GM18498 (cell line): ENCODE measurements around the gene PIK3C2A.
"Not testable (repeated sequence)": the region's sequence is repeated elsewhere in the genome, so short reads cannot be mapped to it uniquely, and the experiment has no call there.

Source experiments
- ATAC-seq: cut with Tn5 transposase; IDR thresholded peaks from one replicate; pipeline ENCODE4 v1.9.1; 2021; ENCODE audit warnings: mild to moderate bottlenecking, moderate library complexity; ENCODE audit not compliant: unreplicated experiment

PIK3C2A gene, protein sequence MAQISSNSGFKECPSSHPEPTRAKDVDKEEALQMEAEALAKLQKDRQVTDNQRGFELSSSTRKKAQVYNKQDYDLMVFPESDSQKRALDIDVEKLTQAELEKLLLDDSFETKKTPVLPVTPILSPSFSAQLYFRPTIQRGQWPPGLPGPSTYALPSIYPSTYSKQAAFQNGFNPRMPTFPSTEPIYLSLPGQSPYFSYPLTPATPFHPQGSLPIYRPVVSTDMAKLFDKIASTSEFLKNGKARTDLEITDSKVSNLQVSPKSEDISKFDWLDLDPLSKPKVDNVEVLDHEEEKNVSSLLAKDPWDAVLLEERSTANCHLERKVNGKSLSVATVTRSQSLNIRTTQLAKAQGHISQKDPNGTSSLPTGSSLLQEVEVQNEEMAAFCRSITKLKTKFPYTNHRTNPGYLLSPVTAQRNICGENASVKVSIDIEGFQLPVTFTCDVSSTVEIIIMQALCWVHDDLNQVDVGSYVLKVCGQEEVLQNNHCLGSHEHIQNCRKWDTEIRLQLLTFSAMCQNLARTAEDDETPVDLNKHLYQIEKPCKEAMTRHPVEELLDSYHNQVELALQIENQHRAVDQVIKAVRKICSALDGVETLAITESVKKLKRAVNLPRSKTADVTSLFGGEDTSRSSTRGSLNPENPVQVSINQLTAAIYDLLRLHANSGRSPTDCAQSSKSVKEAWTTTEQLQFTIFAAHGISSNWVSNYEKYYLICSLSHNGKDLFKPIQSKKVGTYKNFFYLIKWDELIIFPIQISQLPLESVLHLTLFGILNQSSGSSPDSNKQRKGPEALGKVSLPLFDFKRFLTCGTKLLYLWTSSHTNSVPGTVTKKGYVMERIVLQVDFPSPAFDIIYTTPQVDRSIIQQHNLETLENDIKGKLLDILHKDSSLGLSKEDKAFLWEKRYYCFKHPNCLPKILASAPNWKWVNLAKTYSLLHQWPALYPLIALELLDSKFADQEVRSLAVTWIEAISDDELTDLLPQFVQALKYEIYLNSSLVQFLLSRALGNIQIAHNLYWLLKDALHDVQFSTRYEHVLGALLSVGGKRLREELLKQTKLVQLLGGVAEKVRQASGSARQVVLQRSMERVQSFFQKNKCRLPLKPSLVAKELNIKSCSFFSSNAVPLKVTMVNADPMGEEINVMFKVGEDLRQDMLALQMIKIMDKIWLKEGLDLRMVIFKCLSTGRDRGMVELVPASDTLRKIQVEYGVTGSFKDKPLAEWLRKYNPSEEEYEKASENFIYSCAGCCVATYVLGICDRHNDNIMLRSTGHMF (N-terminal part only)

DNA sequence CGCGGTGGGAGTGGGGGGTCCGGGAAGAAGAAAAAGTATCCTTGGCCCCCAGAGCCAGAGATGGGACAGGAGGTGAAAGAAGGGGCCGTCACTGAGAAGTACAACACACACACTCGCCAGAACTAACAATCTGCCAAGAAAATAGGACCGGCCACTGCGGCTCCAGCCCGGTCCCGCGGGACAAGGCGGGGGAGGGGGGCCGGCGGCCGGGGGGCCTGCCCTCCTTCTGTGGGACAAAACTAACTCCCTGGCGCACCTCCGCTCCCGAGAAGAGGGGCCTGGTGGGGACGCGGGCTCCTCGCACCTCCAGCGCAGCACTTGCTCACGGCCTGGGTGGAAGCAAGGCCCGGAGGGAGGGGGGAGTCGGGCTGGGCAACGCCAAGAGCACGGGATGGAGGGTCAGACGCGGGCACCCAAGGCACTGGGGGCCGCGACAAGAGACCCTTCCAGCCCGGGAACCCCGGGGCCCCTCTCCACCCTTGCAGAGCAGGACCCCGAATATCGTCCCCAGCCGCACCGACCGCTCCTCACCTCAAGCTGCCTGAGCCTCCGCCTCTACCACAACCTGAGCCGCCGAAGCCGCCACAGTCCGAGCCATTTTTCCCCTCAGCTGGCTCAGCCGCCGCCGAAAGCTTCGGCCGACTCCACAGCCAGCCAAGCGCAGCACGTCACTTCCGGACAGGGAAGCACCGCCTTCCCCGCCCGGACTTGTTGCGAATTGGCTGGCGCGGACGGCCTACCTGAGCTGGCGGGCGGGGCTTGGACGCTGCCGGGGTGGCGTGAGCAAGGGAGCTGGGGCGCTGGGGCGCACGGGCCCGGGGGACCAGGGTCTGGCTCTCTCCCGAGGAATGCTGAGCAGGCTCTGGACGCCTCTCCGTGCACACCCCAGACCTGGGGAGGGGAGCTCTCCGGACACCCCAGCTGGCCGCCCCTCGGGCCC is at the start of gene PIK3C2A:
Gene PIK3C2A, minus strand, starts transcription at position 670 of the 940 bp plus-strand sequence. CDS start 38,245 bp downstream, outside the sequence.
- ATAC-seq: peak; percentile 98

DNA sequence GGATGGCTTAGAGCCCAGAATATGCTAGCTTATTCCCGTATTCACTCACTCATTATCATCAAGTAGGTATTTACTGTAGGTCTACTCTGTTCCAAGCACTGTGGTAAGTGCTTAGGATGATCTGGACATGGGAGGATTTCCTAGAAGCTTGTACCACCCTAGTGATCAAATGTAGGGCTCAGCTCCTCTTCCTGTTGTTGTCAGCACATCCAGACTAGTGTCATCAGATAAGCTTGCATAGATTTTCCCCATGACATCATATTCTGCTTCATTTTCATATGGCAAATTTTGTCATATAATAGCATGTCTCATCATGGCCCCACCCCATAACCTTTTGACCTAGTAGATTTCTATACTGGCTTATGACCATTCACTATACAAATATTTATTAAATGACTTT is 49.4 kb upstream of the PIK3C2A start:
- ATAC-seq: no peak

DNA sequence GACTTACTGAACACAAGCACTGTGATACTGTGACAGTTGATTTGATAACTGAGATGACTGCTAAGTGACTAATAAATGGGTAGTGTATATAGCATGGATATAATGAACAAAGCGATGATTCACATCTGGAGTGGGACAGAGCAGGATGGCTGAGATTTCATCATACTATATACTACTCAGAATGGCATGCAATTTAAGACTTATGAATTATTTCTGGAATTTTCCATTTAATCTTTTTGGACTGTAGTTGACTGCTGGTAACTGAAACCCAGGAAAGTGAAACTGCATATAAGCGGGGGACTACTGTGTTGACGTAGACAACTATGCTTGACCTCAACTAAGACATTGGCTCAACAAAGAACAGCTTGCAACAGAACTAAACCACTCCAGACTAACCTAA is 48.7 kb upstream of the PIK3C2A start:
- ATAC-seq: no peak

DNA sequence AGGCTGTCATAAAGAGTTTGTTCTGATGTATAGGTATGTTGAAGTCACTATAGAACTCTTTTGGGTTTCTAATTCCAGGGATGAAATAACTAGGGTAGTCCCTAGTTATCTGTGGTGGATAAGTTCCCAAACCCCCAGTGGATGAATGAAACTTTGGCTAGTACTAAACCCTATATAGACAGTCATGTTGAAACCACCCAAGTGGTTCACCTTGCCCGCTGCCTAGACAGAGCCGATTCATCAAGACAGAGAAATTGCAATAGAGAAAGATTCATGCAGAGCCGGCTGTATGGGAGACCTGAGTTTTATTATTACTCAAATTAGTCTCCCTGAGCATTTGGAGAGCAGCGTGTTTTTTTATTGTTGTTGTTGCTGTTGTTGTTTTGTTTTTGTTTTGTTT is 44.9 kb upstream of the PIK3C2A start:
- ATAC-seq: no peak

DNA sequence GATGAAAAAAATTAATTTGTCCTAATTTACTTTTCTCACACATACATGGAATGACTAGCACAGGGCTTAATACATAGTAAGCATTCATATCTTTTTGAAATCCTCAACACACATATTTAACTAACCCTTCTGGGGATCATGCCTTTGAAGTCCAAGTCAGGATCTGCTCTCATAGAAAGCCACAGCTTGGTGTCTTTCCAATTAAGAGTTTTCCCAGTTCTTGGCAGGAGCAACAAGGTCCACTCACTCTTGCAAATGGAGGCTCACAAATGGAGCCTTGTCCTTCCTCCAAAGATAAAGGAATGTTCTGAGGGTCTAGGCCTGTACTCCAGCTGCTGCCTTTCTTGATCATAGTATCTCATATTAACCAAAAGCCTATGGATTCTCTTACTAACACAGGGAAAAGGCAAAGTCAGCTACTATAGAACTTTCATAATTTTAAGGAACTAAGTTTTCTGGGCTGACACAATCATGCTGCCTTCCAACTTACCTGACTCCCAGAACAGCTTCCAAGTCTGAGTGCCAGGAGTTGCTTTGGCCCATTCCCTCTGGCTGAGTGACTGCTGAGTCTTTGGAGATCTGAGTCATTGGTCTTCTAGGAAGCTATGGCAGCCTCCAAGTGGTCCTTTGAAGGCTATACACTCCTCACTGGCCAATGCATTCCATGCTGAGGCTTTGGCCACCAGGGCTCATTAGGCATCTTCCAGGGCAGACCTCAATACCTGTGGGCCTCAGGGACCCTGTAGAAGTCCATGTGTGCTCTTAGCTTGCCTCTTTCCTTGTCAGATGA is 43.0 kb upstream of the PIK3C2A start:
- ATAC-seq: no peak

DNA sequence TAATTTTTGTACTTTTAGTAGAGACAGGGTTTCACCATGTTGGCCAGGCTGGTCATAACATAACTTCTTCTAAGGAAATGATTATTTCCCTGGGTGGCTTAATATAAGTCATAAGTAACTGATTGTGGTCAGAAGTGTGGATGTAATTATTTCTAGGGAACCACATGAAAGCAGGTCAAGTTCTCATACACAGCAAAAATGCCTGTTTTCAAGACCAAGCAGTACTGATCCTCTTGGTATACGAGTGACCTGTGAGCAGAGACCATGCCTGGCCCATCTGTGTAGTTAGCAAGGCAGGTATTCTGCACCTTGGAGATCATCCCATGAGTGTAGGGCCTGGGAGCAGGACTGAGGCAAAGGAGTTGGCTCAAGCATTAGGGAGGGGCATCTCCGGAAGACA is 36.3 kb upstream of the PIK3C2A start:
- ATAC-seq: peak; percentile 83

DNA sequence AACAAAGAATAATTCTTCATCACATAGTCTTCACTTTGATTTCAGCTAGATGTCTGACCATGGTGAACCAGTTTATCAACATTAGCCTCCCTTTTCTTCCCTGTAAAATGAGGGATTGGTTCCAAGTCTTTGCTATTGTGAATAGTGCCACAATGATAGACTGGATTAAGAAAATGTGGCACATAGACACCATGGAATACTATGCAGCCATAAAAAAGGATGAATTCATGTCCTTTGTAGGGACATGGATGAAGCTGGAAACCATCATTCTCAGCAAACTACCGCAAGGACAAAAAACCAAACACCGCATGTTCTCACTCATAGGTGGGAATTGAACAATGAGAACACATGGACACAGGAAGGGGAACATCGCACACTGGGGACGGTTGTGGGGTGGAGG is 35.2 kb upstream of the PIK3C2A start:
- ATAC-seq: not testable (repeated sequence)

DNA sequence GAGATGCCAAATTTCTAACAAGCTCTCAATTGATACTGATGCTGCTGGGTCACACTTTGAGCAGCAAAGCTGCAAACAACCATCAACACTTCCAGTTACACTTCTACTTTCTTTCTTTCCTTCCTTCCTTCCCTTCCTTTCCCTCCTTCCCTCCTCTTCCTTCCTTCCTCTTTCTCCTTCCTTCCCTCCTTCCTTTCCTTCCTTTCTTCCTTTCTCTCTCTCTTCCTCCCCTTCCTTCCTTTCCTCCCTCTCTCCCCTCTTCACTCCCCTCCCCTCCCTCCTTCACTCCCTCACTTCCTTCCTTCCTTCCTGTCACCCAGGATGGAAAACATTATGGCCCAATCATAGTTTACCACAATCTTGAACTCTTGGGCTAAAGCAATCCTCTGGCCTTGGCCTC is 33.0 kb upstream of the PIK3C2A start:
- ATAC-seq: no peak

DNA sequence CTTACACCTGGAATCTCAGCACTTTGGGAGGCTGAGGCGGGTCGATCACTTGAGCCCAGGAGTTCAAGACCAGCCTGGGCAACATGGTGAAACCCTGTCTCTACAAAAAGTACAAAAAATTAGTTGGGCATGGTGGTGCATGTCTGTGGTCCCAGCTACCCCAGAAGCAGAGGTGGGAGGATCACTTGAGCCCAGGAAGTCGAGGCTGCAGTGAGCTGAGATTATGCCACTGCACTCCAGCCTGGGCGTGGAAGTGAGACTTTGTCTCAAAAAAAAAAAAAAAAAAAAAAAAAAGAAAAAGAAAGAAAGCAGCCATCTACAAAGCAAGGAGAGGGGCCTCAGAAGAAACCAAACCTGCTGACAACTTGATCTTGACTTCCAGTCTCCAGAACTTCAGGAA is 32.1 kb upstream of the PIK3C2A start:
- not testable (repeated sequence) for ATAC-seq

DNA sequence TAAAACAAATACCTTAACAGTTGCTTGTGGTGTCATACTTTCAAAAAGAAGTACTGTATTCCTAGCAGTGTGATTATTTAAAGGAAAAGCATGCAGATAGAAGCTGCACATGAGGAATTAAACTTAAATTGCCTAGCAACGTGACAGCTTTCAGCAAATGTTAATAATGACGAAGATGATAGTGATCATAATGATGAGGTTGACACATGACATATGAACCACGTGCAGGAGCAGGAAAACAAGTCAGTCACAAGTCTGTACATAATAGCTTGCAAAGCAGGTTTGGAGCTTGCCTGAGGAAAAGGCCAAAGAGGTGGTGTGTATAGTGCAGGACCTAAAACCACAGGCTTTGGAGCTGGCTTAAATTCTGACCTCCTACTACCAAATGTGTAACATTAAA is 30.6 kb upstream of the PIK3C2A start:
- no peak for ATAC-seq

DNA sequence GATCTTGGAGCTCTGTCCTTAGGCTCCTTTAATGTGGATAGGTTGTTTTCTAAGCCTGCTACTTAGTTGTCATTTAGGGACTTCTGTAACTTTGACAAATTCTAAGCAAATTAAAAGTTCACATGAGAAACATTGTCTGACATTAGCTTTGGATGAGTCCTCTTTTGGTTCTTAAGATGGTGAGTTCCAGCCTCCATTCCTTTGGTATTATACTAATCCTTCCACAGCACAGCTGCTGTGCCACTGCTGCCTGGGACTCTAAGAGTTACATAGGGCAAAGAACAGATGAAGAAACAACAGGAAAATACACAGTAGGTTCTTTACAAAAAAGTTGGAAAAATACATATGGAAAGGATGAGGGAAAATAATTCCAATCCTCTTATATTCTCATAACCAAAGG is 25.3 kb upstream of the PIK3C2A start:
- ATAC-seq: no peak

DNA sequence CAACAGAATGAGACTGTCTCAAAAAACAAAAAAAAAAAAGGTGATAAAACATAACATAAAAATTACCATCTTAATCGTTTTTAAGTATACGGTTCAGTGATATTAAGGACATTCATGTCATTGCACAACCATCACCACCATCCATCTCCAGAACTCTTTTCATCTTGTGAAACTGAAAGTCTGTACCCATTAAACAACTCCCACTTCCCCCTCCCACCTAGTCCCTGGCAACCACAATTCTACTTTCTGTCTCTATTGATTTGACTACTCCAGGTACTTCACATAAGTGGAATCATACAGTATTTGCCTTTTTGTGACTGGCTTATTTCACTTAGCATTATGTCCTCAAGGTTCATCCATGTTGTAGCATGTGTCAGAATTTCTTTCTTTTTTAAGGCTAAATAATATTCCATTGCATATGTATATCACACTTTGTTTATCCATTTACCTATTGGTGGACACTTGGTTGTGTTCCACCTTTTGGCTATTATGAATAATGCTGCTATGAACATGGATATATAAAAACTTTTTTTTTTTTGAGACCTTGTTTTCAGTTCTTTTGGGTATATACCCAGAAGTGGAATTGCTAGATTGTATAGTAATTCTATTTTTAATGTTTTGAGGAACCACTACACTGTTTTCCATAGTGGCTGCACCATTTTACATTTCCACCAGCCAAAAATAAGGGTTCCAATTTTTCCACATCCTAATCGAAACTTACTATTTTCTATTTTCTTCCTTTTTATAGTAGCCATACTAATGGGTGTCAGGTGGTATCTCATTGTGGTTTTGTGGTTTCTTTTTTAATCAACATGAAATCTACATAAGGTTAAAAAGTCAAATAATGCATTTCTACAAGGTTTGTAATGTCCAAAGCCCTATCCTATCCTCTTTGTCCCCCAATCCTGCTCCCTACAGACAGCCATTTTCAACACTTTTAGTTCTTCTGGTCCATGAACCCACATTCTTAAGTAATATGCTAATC is 23.4 kb upstream of the PIK3C2A start:
- ATAC-seq: peak; percentile 94

DNA sequence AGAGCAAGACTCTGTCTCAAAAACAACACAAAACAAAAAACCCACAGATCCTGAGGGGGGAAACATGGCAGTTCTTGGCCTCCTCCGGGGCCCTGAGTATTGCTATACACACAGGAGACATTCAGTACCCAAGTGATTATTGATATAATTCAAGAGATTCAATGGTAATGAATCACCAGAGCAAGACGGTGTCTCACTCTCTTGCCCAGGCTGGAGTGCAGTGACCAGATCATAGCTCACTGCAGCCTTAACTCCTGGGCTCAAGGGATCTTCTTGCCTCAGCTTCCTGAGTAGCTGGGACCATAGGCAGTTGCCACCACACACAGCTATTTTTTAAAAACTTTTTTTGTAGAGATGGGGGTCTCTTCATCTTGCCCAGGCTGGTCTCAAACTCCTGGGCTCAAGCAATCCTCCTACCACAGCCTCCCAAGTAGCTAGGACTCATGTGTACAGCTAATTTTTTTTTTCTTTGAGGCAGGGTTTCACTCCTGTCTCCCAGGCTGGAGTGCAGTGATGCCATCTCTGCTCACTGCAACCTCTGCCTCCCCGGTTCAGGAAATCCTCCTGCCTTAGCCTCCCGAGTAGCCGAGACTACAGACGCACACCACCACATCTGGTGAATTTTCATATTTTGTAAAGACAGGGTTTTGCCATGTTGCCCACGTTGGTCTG is 21.8 kb upstream of the PIK3C2A start:
- no peak for ATAC-seq

DNA sequence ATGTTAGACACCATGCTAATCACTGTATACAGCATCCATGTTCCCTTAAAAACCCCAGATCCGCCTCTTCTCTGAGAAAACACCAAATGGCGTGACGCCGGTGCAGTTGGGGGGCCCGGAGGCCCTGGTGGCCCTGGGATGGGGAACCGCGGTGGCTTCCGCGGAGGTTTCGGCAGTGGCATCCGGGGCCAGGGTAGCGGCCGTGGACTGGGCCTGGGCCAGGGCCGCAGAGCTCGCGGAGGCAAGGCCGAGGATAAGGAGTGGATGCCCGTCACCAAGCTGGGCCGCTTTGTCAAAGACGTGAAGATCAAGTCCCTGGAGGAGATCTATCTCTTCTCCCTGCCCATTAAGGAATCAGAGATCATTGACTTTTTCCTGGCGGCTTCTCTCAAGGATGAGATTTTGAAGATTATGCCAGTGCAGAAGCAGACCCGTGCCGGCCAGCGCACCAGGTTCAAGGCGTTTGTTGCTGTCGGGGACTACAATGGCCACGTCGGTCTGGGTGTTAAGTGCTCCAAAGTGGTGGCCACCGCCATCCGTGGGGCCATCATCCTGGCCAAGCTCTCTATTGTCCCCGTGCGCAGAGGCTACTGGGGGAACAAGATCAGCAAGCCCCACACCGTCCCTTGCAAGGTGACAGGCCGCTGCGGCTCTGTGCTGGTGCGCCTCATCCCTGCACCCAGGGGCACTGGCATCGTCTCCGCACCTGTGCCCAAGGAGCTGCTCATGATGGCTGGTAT is 20.6 kb upstream of the PIK3C2A start:
- ATAC-seq: not testable (repeated sequence)

DNA sequence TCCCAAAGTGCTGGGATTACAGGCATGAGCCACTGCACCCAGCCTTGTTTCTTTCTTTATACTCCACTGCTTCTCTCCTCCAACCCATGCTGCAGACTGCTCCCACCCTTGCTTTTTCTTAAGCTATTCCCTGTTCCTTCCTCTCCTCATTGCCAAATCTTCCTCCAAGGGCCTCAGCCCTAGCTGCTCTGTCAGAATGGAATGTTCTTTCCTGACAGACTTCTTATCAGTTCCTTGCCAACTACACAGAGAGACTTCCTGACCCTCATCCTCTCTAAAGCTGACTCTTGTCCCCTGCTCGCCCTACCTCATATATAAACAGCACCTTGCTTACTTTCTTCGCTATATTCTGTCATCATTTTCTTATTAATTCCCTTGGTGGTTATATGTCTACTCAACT is 16.9 kb upstream of the PIK3C2A start:
- ATAC-seq: no peak

DNA sequence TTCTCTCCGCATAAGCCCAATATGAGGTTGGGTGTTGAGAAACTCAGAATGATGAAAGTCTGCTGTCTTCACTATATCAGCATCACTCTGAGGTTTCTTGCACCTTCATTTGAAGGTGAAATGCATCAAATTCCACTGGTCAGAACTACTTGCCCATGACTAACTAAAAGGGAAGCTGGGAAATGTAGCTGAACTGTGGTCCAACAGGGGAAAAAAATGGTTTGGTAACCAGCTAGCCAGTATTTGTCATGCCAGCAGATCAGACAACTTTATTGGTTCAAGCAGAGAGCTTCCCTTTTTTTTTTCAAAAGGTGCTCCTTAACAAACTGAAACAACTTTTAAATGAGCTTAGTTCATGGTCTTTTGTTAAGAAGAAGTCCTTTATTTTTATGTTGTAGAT is 14.2 kb upstream of the PIK3C2A start:
- no peak for ATAC-seq

DNA sequence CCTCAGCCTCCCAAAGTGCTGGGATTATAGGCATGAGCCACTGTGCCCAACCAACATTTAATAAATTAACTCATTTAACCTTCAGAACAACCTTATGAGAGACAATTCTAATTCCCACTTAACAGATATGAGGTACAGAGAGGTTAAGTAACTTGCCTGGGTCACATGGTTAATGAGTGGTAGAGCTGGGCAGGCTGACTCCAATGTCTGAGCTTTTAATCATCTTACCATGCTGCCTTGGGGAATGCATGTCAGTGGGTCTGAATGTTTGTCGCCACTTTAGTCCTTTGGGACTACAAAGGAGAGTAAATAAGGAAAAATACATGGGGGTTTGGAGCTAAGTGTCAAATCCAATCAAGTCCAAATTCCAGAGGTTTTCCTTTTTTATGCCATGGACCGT is 11.2 kb upstream of the PIK3C2A start:
- no peak for ATAC-seq
